ENCODE results near the gene CMTM3. TPM values are rescaled to one million over a fixed set of nuclear protein-coding genes. Genes with fewer than 3 reads are reported as not detected.

CMTM3 gene
- total RNA-seq, 4 donors from 2014 or later: 15.7 to 24.9 (median 19.3) TPM

DNA sequence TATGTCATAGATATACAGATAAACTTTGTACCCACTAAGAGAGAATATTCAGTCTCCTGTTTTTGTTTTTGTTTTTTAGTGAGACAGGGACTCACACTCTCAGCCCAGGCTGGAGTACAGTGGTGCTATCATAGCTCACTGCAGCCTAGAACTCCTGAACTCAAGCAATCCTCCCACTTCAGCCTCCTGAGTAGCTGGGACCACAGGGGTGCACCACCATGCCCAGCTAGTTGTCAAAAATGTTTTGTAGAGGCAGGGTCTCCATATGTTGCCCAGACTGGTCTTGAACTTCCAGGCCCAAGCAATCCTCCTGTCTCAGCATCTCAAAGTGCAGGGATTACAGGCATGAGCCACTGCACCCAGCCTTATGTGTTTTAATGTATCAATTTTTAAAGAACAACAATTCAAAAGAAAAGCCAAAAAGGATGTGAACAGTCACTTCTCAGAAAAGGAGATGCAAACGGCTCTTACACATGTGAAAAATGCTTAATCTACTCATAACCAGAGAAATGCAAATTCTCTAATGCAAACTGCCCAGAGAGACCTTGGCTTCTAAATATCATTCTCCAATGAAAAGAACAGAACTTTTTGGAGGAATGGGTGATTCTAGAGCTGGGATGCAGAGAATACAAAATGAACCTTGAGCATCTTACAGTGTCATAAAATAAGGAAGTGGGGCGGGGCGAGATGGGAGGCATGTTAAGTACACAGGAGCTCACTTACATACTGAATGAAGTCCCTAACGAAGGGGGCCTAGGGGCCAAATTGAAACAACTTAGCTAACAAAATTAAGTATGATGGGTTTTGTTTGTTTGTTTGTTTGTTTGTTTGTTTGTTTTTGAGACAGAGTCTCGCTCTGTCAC is 7.3 kb upstream of the CMTM3 start:
- H3K36me3 ChIP-seq: no peaks in the 10 kb centered on the region

DNA sequence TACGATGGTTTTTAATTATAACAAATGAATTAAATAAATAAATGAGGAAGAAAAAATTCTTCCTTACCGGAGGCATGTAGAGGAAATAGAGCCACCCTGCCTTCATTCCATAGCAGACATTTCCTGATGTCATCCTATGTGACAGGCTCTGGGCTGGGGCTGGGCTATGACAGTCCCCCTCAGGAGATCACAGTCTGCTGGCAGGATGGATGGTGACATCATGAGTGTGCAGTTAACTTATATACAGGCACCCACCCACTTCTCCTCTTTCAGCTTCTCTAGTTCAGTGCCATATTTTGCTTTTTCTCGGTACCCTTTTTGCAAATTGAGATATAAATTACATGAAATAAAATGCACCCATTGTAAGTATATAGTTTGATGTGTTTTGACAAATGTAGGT is 6.4 kb upstream of the CMTM3 start:
- TF ChIP-seq EP300 (IDR thresholded peaks at IDR 0.05) (no peak), POLR2AphosphoS5 (IDR thresholded peaks at IDR 0.05) (no peak), POLR2A (IDR thresholded peaks at IDR 0.05) (no peak)
- TF ChIP-seq, protein P1, sequence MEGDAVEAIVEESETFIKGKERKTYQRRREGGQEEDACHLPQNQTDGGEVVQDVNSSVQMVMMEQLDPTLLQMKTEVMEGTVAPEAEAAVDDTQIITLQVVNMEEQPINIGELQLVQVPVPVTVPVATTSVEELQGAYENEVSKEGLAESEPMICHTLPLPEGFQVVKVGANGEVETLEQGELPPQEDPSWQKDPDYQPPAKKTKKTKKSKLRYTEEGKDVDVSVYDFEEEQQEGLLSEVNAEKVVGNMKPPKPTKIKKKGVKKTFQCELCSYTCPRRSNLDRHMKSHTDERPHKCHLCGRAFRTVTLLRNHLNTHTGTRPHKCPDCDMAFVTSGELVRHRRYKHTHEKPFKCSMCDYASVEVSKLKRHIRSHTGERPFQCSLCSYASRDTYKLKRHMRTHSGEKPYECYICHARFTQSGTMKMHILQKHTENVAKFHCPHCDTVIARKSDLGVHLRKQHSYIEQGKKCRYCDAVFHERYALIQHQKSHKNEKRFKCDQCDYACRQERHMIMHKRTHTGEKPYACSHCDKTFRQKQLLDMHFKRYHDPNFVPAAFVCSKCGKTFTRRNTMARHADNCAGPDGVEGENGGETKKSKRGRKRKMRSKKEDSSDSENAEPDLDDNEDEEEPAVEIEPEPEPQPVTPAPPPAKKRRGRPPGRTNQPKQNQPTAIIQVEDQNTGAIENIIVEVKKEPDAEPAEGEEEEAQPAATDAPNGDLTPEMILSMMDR (IDR thresholded peaks at IDR 0.05): no peak
- Histone ChIP-seq H3K9me3 (peaks cover 0 to 5% (median 0%) of the 10 kb centered on the region in 3 donors), H3K27ac (no peak overlapping the region), H3K4me3 (no peak overlapping the region), H3K4me1 (peaks cover 0 to 3% (median 0%) of the 10 kb centered on the region in 3 donors), H3K27me3 (peaks cover 26% of the 10 kb centered on the region), H3K36me3 (no peaks in the 10 kb centered on the region)
- no peak for ATAC-seq
- 59 to 76% methylated on average over 2 to 3 of the region's 3 CpGs for WGBS, 2 donors (ENCODE audit: low coverage in 1 of 2)

More for the DNA sequence above, 7.3 kb upstream of the CMTM3 start:
- no peak for TF ChIP-seq EP300 (IDR thresholded peaks at IDR 0.05)
- TF ChIP-seq, protein P1 (IDR thresholded peaks at IDR 0.05): no peak
- no peak for TF ChIP-seq POLR2A (IDR thresholded peaks at IDR 0.05)
- Histone ChIP-seq H3K27ac (no peak overlapping the region), H3K4me3 (no peak overlapping the region), H3K9me3 (peaks cover 0 to 5% (median 0%) of the 10 kb centered on the region in 3 donors), H3K27me3 (peaks cover 18% of the 10 kb centered on the region), H3K4me1 (no peaks in the 10 kb centered on the region)
- WGBS, 2 donors (ENCODE audit: low coverage in 1 of 2): 83 to 88% methylated on average over 5 of the region's 5 CpGs
- ATAC-seq: no peak

DNA sequence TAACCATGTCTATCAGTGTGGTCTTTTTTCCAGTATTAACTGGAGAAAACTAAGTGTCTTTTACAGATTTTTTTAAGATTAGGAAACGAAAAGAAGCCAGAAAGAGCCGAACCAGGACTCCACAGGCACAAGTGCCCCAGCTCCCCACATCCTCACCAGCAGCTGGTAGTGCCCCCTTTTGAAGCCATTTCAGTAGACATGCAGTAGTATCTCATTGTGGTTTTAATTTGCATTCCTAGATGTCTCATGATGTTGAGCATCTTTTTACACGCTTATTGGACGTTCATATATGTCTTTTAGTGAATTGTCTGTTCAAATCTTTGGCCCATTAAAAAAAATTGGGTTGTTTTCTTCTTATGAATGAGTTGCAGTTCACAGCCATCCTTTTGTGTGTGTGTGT is 4.8 kb upstream of the CMTM3 start:
- no peak for ATAC-seq
- Histone ChIP-seq H3K36me3 (no peaks in the 10 kb centered on the region), H3K4me3 (no peak overlapping the region), H3K4me1 (peaks cover 0 to 19% (median 6%) of the 10 kb centered on the region in 3 donors), H3K27ac (no peak overlapping the region), H3K27me3 (peaks cover 41% of the 10 kb centered on the region), H3K9me3 (no peaks in the 10 kb centered on the region)
- WGBS, 2 donors (ENCODE audit: low coverage in 1 of 2): 85 to 87% methylated on average over 4 of the region's 4 CpGs
- TF ChIP-seq, protein P1 (IDR thresholded peaks at IDR 0.05): no peak
- no peak for TF ChIP-seq EP300 (IDR thresholded peaks at IDR 0.05)
- TF ChIP-seq POLR2AphosphoS5 (IDR thresholded peaks at IDR 0.05): no peak
- TF ChIP-seq POLR2A (IDR thresholded peaks at IDR 0.05): no peak

DNA sequence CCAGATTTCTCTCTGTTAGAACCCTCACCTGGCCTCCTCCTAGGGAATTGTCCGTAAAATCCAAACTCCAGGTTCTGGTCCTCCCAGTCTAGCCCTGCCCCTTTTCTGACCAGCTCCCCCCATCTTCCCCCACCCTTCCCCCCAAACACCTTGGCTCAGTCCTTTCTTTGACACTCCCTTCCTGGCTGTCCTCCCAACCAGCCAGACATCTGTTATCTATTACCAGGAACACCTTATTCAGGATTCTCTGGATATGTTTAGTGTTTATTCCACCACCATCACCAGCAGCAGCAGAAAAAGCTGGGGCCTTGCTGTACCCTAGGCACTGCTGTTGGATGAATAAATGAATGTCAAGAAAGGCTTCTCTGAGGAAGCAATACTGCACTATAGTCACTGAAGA is 4.0 kb upstream of the CMTM3 start:
- no peak for ATAC-seq
- Histone ChIP-seq H3K27ac (no peak overlapping the region), H3K27me3 (peaks cover 48% of the 10 kb centered on the region), H3K4me3 (no peak overlapping the region), H3K4me1 (peaks cover 0 to 26% (median 6%) of the 10 kb centered on the region in 3 donors), H3K9me3 (no peaks in the 10 kb centered on the region), H3K36me3 (no peaks in the 10 kb centered on the region)
- 100% methylated on average over 1 of the region's 1 CpG for WGBS, 2 donors (ENCODE audit: low coverage in 1 of 2)
- TF ChIP-seq, protein P1 (IDR thresholded peaks at IDR 0.05): no peak
- TF ChIP-seq POLR2AphosphoS5 (IDR thresholded peaks at IDR 0.05): no peak
- no peak for TF ChIP-seq POLR2A (IDR thresholded peaks at IDR 0.05)
- TF ChIP-seq EP300 (IDR thresholded peaks at IDR 0.05): no peak

DNA sequence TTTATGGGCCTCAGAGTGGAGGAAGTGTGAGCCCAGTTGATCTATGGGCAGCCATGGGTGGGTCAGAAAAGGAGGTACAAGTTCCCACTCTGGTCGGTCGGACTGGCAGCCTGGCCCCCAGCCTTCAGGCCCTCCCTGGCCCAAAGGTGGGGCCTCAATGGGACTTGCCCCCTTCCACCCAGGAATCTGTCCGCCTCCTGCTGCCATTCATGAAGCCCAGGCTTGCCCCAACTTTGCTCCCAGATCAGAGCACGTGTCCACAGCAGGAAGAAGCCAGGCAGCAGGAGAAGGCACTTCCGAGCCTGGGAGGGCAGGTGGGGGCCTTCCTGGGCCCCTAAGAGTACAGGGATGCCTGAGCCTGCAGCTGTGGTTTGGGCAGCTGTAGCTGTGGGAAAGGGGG is 3.0 kb upstream of the CMTM3 start:
- WGBS, 2 donors (ENCODE audit: low coverage in 1 of 2): 100% methylated on average over 1 of the region's 5 CpGs; no CpG with 5 or more reads in 1 of the 2 donors
- H3K27me3 ChIP-seq: peaks cover 50% of the 10 kb centered on the region
- H3K9me3 ChIP-seq: no peaks in the 10 kb centered on the region

More for the DNA sequence above, 3.0 kb upstream of the CMTM3 start:
- no peak for ATAC-seq
- Histone ChIP-seq H3K4me3 (no peak overlapping the region), H3K36me3 (no peaks in the 10 kb centered on the region), H3K27ac (no peak overlapping the region), H3K4me1 (peaks cover 0 to 36% (median 10%) of the 10 kb centered on the region in 3 donors)
- TF ChIP-seq EP300 (IDR thresholded peaks at IDR 0.05) (no peak), POLR2AphosphoS5 (IDR thresholded peaks at IDR 0.05) (no peak), POLR2A (IDR thresholded peaks at IDR 0.05) (no peak)
- TF ChIP-seq, protein P1 (IDR thresholded peaks at IDR 0.05): no peak
